GM21526 (cell line): ENCODE measurements around the gene NOXO1.

Experiments used
- ATAC-seq: cut with Tn5 transposase; IDR thresholded peaks from one replicate; pipeline ENCODE4 v1.9.1; 2021; ENCODE audit warnings: moderate library complexity; ENCODE audit not compliant: unreplicated experiment, low FRiP score

Gene NOXO1

GRCh38 chr16:1998852-1999801 is 17.9 kb upstream of the NOXO1 start:
- no peak for ATAC-seq

- ATAC-seq, result no peak
Observed at GRCh38 chr16:1998360-1998835, 17.1 kb upstream of the NOXO1 start.

DNA sequence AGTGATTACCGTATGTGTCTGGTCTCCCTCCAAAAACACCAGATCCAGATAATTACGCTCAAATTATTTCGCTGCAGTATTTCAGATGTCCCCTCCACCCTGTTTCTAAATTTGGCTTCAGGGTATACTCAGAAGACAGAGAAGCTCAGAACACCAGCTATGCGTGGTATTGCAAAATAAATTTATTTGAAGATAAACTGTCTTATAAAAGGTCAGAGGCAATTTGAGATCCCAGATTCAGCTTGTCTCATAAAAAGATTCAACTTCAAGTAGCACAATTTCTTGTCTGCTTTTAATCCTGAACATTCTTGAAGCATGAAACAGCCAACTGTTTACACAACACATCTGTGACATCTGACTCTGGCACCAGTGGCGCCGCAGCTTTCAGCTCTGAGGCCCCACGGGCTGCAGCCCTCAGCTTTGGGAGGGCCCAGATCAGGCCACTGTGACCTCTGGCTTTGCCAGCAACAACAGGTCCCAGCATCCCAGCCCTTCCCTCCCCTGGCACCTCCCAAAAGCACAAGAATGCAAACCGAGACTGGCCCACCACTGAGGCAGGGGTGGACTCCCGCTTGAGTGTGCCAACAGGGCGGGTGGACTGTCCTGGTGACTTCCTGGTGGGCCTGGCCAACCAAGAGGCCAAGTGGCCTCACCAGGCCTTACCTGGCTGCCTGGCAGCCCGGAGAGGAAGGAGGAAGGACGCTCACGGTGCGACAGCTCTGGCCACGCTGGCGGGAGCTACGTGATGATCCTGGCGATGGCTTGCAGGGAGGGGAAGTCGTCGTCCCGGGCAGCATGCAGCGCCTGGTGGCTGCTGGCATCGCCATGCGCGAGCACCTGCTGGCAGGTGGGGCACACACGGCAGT is 16.5 kb upstream of the NOXO1 start:
- no peak for ATAC-seq

GRCh38 chr16:1993731-1994131 is 12.5 kb upstream of the NOXO1 start:
- no peak for ATAC-seq

GRCh38 chr16:1992704-1993317 is 11.5 kb upstream of the NOXO1 start:
- ATAC-seq, result no peak

DNA sequence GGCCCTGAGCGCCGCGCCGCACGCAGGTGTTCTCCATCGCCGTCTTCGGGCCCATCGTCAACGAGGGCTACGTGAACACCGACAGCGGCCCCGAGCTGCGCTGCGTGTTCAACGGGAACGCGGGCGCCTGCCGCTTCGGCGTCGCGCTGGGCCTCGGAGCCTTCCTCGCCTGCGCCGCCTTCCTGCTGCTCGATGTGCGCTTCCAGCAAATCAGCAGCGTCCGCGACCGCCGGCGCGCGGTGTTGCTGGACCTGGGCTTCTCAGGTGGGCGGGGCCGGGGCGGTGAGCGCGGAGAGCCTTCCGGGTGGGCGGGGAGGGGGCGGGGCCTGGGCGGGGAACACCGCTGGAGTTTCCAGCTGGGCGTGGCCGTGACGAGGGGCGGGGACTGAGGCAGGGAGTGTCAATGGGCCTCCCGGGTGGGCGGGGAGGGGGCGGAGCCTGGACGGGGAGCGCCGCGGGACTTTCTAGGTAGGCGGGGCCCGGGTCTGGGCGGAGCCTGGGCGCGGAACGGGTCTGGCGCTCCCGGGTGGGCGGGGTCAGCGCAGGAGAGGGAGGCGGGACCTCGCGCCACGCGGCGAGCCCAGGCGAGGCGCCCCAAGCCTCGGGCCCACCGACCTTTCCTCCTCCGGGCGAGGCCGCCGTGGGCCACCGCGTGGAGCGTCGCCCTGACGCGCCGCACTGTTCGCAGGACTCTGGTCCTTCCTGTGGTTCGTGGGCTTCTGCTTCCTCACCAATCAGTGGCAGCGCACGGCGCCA is 10.9 kb upstream of the NOXO1 start:
- ATAC-seq, result peak; percentile 39

DNA sequence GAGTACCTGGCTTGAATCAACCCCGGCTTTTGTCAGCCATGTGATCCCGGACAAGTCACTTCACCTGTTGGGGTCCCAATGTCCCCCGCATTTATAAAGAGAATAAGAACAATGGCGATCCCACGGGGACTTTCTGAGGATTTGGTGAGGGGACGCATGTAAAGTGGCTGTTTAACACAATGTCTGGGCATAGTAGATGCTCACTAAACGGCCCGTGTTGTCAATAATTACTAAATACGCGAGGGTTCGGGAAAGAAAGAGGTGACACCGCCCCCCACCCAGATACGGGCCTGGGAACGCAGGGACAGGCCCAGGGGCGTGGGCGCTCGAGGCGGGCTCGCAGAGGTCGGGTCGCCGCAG is 10.3 kb upstream of the NOXO1 start:
- no peak for ATAC-seq

DNA sequence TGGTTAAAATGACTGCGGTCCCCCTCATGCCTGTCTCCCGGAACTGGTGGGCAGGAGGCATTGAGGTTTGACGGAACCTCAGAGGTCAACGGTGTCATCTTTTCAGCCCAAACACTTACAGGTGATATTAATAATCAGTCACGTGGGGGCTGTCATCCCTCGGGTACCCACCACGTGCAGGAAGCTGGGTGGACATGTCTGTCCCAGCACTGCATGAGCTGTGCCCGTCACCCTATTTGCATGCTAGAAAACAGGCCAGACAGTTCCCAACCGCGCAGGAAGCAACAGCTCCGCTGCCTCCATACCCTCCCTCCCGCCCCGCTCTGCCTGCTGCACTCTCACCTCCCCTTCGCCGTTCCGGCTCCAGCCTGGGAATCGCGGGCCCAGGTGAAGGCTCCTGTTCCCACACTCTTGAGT is 9.9 kb upstream of the NOXO1 start:
- ATAC-seq, result no peak

GRCh38 chr16:1990351-1991134 is 9.3 kb upstream of the NOXO1 start:
- ATAC-seq, result no peak

- ATAC-seq, result no peak
Observed at GRCh38 chr16:1990101-1990350, 8.8 kb upstream of the NOXO1 start.

DNA sequence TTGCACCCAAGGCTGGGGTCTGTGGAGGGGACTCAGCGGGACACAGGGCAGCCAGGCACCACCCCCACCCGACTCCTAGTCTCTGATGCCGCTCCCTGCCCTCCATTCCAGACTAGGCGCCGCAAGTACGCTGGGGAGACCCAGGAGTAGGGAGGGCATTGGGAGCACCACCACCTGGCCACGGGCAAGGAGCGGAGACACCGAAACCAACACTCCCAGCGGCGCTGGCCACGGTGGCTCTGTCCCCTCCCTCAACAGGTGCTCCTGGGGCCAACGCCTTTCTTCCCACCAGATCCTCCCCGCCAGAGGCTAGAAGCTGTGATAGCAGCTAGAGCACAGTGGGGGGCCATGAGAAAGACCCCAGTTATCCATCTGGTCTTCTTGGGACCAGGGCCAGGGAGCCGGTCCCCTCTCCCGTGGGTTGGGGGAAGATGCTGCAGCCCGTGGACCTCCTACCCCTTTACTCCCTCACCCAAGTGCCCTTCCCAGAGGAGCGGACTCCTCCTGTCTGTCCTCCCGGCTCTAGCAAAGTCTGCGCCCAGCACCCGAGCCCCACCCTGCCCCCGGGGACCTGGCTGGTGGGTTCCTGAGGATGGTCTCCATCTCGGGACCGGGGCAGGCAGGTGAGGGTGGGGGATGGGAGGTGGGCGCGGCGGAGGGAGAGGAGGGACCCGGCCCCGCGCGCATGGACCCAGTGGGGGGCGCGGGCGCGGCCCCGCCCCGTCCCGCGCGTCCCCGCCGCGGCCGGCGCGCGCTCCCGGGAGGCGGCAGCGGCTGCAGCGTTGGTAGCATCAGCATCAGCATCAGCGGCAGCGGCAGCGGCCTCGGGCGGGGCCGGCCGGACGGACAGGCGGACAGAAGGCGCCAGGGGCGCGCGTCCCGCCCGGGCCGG is 8.2 kb upstream of the NOXO1 start, which contains the start of gene SYNGR3:
SYNGR3 (plus strand) TSS at position 762 of the 892 bp plus-strand sequence. CDS start 133 bp downstream, outside the sequence.
- ATAC-seq, result no peak

DNA sequence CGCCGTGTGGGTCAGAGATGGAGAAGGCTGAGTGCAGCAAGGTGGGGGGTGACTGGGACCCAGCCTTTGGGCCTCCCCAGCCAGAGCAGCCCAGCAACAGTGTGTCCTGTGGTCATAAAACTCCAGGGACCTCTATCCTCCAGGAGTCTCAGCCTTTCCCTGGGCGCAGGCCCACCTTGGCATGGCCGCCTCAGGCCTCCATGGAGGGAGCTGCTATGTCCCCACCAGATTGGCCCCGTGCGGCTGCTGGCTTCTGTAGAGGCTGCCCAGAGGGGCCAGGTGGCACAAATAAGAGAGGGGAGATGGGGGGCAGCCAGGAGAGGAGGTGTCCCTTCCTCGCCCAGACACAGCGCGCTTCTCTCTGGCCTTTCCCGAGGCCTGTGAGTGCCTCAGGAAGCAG is 5.9 kb upstream of the NOXO1 start:
- no peak for ATAC-seq

DNA sequence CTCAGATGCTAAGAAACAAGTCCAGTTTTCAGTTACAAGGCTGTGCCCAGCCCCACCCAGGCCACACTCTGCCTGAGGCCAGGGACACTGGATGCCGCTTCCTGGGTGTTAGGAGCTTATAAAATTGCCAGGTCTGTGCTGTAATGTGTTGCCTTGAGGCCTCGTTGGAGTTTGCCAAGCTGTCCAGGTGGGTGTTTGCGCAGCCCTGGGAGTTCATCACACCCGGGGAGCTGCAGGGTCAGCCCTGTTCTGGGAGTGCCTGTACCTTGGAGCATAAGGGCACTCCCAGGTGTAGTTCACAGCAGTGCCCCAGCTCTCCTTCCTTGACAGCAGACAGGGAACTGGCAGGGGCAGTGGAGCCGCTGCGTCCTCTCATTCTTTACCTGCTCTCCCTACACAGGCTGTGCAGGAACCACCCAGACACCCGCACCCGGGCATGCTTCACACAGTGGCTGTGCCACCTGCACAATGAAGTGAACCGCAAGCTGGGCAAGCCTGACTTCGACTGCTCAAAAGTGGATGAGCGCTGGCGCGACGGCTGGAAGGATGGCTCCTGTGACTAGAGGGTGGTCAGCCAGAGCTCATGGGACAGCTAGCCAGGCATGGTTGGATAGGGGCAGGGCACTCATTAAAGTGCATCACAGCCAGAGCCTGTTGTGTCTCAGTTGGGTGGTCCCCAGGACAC is 4.3 kb upstream of the NOXO1 start:
- no peak for ATAC-seq

- no peak for ATAC-seq
Observed at GRCh38 chr16:1984347-1985225, 3.3 kb upstream of the NOXO1 start.

- ATAC-seq, result peak; percentile 54
Observed at GRCh38 chr16:1983544-1984346, 2.5 kb upstream of the NOXO1 start, which contains the start of gene GFER. TSS of gene GFER (plus strand) at chr16:1984193. CDS start at chr16:1984219, 26 bp downstream.

- ATAC-seq, result no peak
Observed at GRCh38 chr16:1982991-1983543, 1.8 kb upstream of the NOXO1 start.
